HG02678 (cell line): Measurements from ENCODE around the gene KIF3B.
A peak's percentile ranks its signal among the peaks of the same experiment; 100 is the strongest.
"Not testable (repeated sequence)": the region's sequence is repeated elsewhere in the genome, so short reads cannot be mapped to it uniquely, and the experiment has no call there.

Source experiments
- ATAC-seq: cut with Tn5 transposase; IDR thresholded peaks from one replicate; pipeline ENCODE4 v1.9.1; 2021; ENCODE audit warnings: mild to moderate bottlenecking, moderate library complexity; ENCODE audit not compliant: unreplicated experiment

The KIF3B gene

DNA sequence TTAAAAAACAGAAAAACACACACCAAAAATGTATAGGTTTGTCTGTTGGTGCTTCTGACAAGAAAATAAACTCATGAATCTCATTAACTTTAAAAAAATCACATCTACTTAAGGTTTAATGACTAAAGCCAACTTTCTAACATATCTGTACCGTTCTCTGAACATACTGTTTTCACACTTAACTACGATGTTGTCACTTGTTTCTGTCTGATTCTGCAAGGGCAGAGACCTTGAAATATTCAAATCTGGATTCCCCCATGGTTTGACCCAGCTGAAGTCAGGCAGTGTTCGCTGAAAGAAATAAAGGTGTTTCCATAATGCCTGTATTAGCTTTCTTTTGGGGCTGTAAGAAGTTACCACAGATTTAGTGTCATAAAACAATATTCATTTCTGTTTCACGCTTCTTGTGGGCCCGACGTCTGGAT is 78.0 kb downstream of the KIF3B start:
- peak; percentile 20 for ATAC-seq

DNA sequence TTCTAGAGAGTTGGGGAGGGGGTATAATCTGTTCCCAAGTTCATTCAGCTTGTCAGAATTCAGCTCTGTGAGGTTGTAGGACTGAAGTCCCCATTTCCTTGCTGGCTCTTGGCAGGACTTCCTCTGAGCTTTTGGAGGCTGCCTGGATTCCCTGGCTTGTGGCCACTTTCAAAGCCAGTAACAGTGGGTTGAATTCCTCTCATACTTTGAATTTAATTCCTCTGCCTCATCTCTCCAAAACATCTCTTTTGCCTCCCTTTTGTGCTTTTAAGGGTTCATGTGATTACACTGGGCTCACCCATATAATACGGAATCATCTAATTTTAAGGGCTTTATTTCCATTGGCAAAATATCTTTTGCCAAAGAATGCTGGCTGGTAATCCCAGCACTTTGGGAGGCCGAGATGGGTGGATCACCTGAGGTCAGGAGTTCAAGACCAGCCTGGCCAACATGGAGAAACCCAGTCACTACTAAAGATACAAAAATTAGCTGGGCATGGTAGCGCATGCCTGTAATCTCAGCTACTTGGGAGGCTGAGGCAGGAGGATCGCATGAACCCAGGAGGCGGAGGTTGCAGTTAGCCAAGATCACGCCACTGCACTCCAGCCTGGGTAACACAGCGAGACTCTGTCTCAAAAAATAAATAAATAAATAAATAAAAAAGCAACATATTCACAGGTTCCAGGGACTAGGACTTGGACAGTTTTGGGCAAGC is 78.6 kb downstream of the KIF3B start:
- not testable (repeated sequence) for ATAC-seq

DNA sequence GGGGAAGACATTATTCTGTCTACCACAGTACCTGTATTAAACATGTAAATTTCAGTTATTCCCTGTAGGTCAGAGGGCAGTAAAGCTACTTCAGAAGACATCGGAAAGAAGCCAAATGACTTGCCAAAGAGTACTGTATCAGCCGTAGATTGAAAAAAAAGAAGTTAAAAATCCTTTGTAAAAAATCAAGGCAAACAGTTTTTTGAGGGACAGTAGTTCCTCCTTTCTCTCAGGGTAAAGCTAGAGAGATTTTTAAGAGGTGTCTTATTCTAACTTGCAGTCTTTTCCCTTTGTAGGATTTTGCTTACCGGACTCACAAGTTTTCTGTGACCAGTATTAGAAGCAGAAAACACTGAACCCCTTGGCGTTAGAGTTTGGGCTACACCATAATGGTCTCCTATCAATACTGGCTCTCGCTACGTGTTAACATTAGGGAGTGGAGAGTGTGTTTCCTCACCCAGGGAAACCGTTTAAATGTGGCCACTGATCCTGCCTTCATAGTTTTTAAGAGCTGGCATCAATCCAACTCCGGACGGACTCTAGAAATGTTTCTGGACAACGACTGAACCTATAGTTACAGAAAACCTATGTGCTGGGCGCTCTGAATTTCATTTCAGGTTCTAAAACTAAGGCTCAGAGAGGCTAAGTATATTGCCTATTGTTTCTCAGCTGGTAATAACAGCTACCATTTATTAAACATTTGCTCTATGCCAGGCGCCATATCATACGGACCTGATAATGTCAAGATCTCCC is 79.3 kb downstream of the KIF3B start:
- no peak for ATAC-seq

DNA sequence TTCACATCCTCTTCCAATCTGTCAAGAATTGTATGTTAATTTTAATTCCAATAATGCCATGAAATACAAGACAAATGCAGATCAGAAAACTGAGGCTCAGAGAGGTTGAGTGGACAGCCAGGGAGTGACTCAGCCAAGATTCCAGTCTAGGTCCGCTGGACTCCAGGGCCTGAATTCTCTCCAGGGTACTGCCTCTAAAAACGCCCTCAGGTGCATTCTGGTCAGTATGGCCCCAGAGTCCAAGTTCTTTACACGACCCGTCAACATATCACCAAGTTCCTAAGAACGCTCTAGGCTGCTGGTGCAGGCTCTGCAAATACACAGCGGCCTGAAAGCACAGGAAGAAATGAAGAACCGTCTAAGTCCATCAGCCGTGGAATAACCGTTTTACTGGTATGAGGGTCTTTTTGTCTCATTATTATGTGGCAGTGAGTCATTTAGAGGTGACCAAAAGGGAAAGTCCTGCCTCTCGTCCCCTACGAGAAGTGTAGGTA is 80.0 kb downstream of the KIF3B start:
- no peak for ATAC-seq

DNA sequence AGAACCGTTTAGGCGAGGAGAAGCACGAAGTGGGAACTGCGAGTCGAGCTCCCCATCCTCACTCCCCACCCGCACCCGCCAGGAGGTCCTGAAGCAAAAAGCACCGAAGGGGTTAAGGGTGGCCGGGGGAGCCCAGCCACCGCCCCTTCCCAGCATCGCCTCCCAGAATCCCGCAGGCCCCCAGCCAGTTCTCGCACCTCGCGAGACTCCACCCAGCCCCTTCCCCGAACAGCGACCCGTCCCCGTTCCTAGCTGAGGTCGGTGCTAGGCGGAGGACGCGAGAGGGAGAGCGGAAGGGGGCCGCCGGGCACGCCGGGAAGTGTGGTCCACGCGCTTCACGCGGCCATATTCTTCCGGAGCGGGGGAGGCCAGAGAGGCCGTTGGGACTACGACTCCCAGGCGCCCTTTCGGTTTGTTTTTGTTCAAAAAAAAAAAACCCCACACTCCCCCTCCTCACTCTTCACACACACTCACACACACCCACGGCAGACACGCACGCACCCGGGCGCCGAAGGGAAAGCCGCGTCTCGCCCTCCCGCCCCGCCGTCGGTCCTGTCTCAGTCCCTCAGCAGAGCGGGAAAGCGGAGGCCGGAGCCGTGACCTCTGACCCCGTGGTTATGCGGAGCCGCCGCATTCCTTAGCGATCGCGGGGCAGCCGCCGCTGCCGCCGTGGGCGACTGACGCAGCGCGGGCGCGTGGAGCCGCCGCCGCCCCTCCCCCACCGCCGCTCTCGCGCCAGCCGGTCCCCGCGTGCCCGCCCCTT is 80.6 kb downstream of the KIF3B start, which contains the start of gene ASXL1:
Gene ASXL1, plus strand, starts transcription at position 463 of the 763 bp plus-strand sequence. CDS start 445 bp downstream, outside the sequence.
- peak; percentile 79 for ATAC-seq

DNA sequence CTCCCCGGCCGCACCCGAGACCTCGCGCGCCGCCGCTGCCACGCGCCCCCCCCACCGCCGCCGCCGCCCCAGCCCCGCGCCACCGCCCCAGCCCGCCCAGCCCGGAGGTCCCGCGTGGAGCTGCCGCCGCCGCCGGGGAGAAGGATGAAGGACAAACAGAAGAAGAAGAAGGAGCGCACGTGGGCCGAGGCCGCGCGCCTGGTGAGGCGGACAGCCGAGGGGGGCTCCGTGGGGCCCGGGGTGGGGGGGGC is 81.1 kb downstream of the KIF3B start:
- no peak for ATAC-seq

DNA sequence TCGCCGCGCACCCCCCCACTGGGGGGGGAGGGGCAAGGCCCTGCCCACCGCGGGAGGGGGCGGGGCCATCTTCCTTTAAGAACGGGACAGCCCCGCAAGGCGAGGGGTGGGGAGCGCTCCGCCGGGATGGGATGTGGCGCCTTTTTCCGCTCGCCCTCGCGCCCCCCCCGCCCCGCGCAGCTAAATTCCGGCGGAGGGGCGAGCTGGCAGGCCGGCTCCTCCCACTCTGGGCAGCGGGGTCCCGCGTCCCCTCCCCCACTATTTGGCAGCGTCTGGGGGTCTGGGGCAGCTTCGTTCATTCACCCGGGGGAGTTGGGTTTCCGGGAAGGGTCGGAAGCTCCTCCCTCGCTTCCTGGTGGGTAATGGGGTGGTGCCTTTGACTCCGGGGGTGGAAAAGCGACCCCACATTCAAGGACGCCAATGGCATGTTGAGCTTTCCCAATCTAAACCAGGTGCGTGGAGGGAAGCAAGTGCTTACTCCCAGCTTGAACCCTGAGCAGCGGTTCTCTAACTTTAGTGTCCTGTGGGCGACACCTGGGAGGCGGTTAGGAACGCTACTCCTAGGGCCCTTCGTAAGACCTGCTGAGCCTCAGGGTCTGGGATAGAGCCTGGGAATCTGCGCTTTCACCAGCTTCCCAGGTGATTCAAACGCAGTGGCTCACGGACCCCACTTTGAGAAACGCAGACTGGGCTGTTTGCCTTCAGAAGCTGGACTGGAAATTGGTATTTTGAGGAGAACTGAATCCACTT is 81.6 kb downstream of the KIF3B start:
- ATAC-seq: no peak

DNA sequence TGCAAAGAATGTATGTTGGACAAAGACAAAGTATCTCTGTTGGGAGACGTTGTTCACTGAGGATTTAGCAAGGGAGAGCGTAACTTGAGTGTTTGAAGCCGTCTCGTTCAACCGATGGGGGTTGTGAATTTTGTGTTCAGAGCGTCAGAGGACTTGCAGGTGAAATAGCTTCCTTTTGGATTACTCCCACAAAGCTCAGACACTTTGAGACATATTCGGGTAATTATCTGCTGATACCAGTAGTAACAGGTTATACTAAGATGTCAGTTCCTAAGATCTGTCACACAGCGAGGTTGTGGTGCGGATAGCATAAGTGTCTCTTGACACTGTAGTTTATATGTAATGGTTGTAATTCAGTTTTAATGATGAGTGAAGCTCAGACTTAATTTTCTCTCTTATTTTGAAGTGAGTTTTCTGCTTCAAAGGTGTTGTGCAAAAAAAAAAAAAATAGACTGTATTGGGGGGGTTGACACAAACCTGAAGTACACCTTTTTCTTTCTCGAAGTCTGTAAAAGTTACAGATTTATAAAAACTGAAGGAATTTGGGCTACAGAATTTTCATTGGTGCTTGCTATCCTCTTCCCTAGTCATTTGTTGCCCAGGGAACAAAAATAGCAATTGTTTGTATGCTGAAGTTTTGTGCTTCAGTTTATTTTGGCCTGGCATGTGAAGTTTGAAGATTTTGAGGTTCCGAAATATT is 82.3 kb downstream of the KIF3B start:
- ATAC-seq: no peak

DNA sequence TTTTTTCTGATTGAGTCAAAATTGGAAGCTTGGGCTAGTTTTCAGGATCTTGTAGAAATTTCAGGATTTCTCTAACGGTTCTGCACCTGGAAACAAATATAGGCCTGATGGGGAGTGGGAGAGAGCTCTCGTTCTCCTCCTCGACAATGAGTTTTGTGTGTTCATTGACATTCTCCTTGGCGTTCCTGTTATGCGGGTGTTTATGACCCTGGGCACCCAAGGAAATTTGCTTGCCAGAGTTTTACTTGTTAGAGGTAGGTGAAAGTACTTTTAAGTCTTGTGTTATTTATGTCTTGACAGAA is 82.8 kb downstream of the KIF3B start:
- no peak for ATAC-seq

DNA sequence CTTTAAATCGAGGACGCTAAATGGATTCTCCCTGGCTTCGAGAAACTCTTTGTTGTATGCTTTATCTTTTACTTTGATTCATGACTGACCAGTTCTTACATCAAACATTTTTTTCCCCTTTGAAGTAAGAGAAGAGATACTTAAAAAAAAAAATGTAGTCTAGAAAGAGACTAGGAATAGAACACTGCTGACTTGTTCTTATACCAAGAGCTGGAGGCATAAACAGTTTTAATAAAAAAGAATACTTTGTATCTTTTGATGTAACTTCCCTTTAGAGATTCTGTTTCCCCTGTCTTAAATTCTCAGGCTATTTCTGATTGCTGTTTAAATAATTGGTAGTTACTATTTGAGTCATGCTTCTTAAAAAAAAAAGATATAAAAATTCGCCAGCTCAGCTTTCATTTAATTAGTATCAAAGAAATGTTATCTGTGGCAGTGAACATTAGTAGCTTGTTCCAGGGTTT is 85.5 kb downstream of the KIF3B start:
- no peak for ATAC-seq

DNA sequence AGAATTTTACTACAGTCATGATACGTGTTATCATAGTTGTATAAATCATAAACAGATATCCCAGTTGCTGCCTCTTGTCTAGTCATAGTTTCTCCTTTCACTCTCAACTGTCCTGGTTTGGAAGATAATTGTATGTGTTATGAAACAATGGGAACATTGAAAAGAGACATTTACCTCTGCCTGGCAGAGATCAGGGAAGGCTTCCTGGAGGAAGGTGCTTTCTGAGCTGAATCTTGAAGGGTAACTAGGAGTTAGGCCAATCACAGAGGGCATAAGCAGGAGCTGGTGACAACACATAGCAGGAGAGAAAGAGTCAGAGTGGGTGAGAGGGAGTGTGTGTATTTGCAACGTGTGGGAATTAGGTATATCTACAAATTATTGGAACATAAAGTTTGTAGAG is 86.0 kb downstream of the KIF3B start:
- ATAC-seq: no peak

DNA sequence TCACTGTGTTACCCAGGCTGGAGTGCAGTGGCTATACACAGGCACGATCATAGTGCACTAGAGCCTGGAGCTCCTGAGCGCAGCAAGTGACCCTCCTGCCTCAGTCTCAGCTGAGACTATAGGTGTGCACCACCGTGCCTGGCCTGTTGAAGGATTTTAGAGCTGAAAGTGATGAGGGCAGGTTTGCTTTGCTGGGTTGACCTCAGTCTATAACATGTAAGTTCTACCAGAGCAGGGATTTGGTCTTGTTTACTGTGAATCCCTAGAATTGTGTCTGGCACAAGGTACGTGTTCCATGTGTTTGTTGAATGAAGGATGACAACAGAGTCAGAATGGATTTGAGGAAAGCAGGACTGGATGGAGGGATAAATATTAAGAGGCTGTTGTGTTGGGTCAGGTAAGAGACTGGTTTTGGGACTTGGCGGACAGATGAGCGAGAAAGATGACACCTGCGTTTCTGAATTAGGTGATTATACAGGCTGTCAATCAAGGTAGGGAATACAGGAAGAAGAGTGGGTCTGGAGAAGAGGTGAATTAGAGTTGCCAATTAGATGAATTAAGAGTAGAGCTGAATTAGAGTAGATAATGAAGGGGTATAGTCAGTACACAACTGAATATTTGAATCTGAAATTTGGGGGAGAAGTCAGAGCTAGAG is 87.2 kb downstream of the KIF3B start:
- ATAC-seq: no peak

DNA sequence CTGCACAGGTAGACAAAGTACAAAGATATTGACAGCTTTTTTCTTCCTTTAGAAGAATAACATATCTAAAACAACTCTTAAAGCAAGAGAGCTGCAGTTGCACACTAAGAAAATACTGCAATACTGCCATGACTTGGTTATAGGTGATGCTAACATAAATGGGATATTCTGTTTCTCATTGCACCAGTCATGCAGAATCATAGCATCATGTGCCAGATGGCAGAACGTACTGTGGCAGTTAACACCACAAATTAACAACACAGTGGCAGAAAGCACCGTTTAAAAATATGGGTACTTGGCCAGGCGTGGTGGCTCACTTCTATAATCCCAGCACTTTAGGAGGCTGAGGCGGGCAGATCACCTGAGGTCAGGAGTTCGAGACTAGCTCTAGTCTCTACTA is 88.1 kb downstream of the KIF3B start:
- no peak for ATAC-seq

DNA sequence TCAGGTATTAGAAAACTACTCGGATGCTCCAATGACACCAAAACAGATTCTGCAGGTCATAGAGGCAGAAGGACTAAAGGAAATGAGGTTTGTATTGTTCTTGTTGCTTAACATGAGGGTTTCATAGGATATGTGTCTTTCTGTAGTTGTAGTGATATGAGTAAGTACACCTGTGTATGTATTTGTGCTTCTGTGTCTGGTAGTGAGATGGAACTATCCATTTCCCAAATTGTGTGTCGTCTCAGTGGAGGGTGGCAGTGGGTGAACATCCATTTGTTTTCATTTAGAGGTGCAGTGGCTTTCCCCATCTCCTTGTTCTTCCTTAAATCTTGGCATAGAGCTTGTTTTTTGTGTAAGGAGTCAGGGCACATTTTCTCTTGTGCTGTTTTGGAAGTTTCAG is 88.9 kb downstream of the KIF3B start:
- no peak for ATAC-seq

DNA sequence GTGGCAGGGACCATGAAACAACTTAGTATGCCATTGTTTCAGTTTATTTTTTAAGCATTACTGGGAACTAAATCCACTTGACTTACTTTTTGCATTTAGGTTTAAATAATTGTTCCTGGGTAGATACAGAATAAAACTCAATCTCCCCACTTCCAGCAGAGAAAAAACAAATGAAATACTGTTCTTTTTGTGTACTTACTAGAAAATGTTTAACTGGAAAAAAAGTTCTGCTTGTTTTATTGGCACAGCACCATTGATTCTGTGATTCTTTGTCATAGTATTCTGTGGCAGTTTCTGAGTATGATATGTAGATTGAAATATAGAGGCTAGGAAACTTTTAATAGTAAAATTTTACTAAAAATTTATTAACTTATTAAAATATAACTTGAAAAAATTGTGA is 90.9 kb downstream of the KIF3B start:
- ATAC-seq: no peak

DNA sequence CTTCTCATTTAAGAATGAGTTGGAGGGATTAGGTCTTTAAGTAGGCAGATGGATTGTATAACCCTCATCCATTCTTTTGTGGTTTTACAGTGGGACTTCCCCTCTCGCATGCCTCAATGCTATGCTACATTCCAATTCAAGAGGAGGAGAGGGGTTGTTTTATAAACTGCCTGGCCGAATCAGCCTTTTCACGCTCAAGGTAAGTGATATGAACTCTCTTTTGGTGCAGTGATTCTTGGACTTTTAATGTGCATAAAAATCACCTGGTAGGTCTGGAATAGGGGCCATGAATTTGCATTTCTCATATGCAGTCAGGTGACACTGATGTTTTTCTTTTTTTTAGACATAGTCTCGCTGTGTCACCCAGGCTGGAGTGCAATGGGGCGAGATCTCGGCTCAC is 91.5 kb downstream of the KIF3B start:
- no peak for ATAC-seq

DNA sequence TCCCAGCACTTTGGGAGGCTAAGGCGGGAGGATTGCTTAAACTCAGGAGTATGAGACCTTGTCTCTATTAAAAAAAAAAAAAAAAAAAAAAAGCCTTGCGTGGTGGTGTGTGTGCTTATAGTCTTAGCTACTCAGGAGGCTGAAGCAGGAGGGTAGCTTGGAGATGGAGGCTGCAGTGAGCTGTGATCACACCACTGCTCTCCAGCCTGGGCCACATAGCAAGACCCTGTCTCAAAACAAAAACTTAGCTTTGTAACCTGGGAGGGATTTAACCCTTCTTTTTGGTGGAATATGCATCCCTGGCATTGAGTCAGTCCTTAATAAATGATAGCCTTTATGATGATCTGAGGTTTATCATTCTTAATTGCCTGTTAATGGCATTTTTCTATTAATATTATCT is 93.4 kb downstream of the KIF3B start:
- no peak for ATAC-seq

DNA sequence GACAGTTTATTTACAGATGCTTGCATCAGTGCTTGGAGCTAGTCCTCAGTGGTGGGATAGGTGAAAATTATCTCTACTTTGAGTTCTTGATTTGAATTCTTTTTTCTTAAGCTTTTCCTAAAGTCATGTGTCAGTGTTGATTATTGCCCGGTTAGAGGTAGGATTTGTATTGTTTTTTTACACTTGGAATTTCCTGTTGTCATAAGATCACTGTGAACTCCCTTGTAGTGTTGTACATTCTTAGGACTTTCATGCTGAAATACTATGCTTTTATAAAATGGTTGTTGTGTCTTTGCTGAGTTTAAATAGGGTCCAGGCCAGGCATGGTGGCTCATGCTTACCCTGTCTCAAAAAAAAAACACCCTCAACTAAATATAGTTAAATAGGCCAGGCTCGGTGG is 101.0 kb downstream of the KIF3B start:
- ATAC-seq: no peak

DNA sequence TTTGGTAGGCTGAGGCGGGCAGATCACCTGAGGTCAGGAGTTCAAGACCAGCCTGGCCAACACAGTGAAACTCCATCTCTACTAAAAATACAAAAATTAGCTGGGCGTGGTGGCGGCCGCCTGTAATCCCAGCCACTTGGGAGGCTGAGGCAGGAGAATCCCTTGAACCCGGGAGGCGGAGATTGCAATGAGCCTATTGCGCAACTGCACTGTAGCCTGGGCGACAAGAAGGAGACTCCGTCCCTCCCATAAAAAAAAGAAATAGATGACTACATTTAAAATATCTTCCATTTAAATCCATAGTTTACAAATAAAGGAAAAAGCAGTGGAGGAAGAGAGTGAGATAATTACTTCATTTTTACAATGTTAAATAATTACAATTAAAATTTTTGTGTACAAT is 102.6 kb downstream of the KIF3B start:
- not testable (repeated sequence) for ATAC-seq

DNA sequence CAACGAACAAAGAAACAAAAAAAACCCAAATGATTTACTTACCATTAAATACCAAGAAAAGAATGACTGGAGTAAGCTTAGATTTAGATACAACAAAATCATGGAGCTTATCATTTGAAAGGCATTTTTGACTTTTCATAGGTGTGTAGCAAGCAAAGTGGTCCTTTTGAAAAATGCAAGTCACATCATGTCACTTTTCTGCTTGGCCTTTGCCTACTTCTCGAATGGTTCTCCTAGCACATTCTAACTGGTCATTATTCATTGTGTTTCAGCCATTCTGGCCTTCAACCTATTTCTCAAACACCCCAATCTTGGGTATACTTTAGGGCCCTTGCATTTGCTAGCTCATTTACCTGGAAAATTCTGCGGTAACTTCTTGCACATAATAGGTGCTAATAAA is 103.3 kb downstream of the KIF3B start:
- ATAC-seq: no peak
